ENCODE measurements around the gene RALGDS. TPM values are rescaled to one million over a fixed set of nuclear protein-coding genes. Genes with fewer than 3 reads are reported as not detected.

Gene RALGDS
- total and polyA plus RNA-seq, 11 donors, result 17.8 to 70.1 (median 25.8) TPM

- Histone ChIP-seq H3K27ac (peak overlapping the region in 1 of 12 donors; percentile 24), H3K9me3 (no peaks in the 10 kb centered on the region), H3K27me3 (no peaks in the 10 kb centered on the region), H3K4me1 (peaks cover 0 to 16% (median 6%) of the 10 kb centered on the region in 12 donors), H3K36me3 (peaks cover 0 to 19% (median 0%) of the 10 kb centered on the region in 9 donors), H3K4me3 (no peak overlapping the region)
- no peak for ATAC-seq
- 68 to 78% (median 73%) methylated on average over 36 of the region's 36 CpGs for WGBS, 4 donors
- intact Hi-C loops (cut with DNase I), result no loop called here
- DNase-seq, result peak in 4 of 5 donors; percentile 24 to 65 (median 38)
- TF ChIP-seq POLR2A (IDR thresholded peaks at IDR 0.05) (no peak), CTCF (IDR thresholded peaks at IDR 0.05) (no peak)
These were observed 32.4 kb upstream of the RALGDS start for GRCh38 chr9:133153227-133154096.

DNA sequence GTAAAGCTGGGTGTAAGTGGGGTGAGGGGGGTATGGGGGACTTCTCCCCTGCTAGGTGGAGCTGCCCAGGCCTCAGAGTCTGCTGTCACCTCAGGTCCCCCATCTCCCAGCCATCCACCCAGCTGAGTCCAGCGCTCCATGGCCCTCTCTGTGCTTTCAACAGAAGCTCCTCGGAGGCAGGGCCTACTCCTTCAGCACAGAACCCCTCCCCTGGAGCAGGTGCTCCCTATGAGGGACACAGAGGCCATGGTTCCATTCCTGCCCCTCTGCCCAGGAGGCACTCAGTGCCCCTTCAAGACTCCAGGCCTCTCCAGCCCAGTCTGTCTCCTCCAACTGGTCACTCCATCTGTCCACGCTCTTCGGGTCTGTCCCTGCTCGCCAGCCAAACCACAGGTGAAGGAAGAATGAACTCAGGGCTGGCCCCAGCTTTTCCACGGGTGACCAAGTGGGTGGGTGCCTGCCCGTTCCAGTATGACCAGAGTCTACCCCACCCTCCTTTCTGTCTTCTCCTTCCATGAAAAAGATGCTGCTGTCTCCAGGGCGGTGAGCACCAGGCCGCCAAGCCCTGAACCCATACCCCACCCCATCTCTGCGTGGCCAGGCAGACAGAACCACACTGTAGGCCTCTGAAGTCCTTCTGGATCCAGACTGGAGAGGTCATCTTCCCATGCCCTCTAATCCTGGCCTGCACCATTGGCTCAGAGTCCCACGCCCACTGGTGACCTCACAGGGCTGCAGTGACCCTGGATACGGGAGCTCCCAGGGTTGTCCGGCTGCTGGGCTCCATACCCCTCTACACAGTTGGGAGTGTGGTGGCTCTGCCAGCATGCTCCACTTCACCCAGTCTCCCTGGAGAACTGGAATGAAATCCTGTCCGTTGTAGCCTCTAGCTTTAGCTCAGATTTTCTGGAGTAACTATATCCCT, 30.8 kb upstream of the RALGDS start:
- WGBS, 4 donors, result 78 to 87% (median 83%) methylated on average over 12 to 14 of the region's 14 CpGs
- TF ChIP-seq CTCF (IDR thresholded peaks at IDR 0.05), result no peak
- no peak for TF ChIP-seq POLR2A (IDR thresholded peaks at IDR 0.05)

GRCh38 chr9:133151041-133151440, 30.0 kb upstream of the RALGDS start:
- H3K4me1 ChIP-seq, result peaks cover 0 to 33% (median 21%) of the 10 kb centered on the region in 12 donors
- H3K27ac ChIP-seq, result peak overlapping the region in 1 of 12 donors; percentile 10
- intact Hi-C loops (cut with DNase I), result no loop called here
- H3K27me3 ChIP-seq, result no peaks in the 10 kb centered on the region
- peaks cover 0 to 5% (median 0%) of the 10 kb centered on the region in 9 donors for H3K36me3 ChIP-seq
- ATAC-seq, result no peak
- WGBS, 4 donors, result 95 to 100% (median 97%) methylated on average over 3 to 6 of the region's 6 CpGs
- TF ChIP-seq CTCF (IDR thresholded peaks at IDR 0.05) (no peak), POLR2A (IDR thresholded peaks at IDR 0.05) (no peak)
- H3K4me3 ChIP-seq, result no peak overlapping the region
- H3K9me3 ChIP-seq, result no peaks in the 10 kb centered on the region
- DNase-seq, result peak in 2 of 5 donors; percentile 23 to 24

More for the DNA sequence above, 30.8 kb upstream of the RALGDS start:
- Histone ChIP-seq H3K27me3 (no peaks in the 10 kb centered on the region), H3K4me1 (peaks cover 0 to 32% (median 21%) of the 10 kb centered on the region in 12 donors), H3K4me3 (no peak overlapping the region), H3K27ac (peak overlapping the region in 6 of 12 donors; percentile 5 to 49 (median 22)), H3K9me3 (no peaks in the 10 kb centered on the region), H3K36me3 (peaks cover 0 to 5% (median 0%) of the 10 kb centered on the region in 9 donors)
- intact Hi-C loops (cut with DNase I), result no loop called here
- DNase-seq (peak in 3 of 5 donors; percentile 34 to 59 (median 55)), ATAC-seq (no peak)
